ENCODE results near the gene FOCAD.

FOCAD gene

GRCh38 chr9:20729523-20729922 is 45.5 kb downstream of the FOCAD start:
- no peak for DNase-seq (ENCODE audit: low spot score)

DNA sequence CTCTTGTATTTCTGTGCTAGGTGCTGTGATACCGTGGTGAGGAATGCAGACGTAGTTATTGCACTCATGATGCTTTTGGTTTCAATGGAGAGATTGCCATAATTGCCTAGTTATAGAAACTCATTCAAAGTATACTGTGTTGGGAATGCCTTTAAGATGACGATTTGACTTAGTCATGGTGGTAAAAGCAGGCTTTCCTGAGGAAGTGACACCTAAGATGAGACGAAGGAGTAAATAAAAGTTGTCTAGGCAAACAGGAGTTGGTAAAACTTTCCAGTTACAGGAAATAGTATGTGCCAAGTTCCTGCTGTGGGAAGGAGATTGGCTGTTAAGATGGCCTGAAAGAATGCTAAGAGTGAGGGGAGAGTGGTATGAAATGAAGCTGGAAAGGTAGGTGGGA is 48.1 kb downstream of the FOCAD start:
- no peak for DNase-seq (ENCODE audit: low spot score)

DNA sequence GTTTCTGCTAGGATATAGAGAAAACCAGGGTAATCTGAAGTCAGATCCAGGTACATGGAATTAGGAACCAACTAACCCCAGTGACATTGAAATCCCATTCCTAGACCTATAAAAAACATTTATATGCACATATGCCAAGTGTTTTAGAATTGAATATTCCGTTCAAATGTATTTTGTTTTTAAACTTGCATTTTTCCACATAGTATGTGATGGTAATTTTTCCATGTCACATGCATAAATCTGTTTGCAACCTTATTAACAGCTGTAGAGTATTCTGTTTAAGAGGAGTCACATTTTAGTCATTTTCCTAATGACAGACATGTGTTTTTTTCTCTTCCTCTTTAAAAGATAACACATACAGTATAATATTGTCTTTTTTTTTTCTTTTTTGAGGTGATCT is 50.2 kb downstream of the FOCAD start:
- DNase-seq (ENCODE audit: low spot score): no peak

DNA sequence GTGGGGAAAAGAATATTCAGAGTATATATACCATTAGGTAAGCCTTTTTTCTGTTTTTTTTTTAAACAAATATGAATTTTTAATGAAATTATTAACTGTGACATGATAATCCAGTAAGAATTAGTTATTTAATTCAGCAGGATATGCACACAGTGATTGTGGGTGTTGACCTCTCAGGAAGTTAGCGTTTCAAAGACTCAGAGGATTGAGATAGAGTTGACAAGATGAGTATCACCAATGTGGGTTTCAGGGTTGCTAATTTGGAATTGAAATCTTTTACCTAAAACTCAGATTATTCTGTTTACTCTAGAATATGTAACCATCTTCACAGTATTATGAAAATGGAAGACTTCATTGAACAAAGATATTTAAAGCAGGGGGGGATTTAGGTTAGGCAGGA is 56.2 kb downstream of the FOCAD start:
- no peak for DNase-seq (ENCODE audit: low spot score)

GRCh38 chr9:20740929-20741582 is 57.0 kb downstream of the FOCAD start:
- DNase-seq (ENCODE audit: low spot score): no peak

DNA sequence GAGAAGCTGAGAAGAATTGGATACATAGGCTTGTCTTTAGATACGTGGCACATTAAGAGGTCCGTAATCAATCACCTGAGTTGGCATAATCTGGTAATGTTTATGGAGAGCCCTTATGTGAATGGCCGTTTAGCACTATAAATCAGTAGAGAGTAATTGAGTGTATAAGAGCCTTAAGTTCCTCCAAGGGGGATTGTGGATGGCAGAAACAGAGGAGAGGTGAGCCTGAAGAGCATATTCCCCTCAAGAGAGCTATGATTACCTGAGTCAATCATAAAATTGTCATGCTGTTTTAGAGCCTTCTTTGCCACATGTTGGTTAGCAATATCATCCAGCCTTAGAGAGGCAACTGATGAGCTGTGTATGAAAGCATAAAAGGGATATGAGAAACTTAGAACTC is 58.8 kb downstream of the FOCAD start:
- DNase-seq (ENCODE audit: low spot score): no peak

- no peak for DNase-seq (ENCODE audit: low spot score)
These were observed 60.1 kb downstream of the FOCAD start for GRCh38 chr9:20744036-20744630.

DNA sequence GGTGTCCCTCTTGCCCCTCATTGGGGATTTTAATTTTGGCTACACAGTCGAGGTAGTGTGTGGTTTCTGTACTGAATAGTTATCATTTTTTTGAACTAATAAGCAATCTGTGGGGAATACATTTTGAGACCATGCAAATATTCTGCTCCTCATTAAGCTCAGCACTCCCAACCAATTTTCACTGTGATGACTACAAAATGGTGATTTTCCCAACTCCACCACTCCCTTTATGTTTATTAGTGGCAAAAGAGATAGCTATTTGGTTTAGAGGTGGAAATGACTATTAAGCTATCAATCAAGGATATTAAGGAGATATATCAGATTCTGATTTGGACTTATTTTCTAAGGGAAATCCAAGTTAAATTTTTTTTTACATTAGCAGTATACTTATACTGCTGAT is 62.9 kb downstream of the FOCAD start:
- DNase-seq (ENCODE audit: low spot score): no peak

GRCh38 chr9:20749496-20750198 is 65.6 kb downstream of the FOCAD start:
- no peak for DNase-seq (ENCODE audit: low spot score)

DNA sequence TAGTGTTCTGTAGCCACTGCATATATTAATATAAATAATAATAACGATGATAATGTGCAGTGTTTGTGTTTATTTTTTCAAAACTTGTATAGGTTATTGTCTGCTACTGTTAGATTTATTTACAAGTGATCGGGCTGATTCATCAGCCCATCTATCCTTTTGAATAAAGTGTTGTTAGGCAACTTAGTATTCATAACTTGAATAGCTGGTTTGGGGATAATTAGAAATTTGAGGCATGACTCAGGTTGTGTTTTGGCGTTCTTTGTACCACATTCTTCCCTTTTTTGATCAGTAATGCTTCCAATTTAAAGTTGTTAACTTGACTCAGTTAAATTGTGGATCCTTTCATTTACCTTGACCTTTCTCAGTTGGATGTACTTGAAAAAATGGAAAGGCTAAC is 69.7 kb downstream of the FOCAD start:
- peak; percentile 43 for DNase-seq (ENCODE audit: low spot score)

GRCh38 chr9:20754556-20754955 is 70.5 kb downstream of the FOCAD start:
- DNase-seq (ENCODE audit: low spot score): peak; percentile 25

- no peak for DNase-seq (ENCODE audit: low spot score)
These were observed 76.3 kb downstream of the FOCAD start for GRCh38 chr9:20760246-20760891.

GRCh38 chr9:20770947-20771346 is 86.9 kb downstream of the FOCAD start:
- DNase-seq (ENCODE audit: low spot score): no peak

- DNase-seq (ENCODE audit: low spot score): peak; percentile 22
These were observed 87.7 kb downstream of the FOCAD start for GRCh38 chr9:20771729-20772128.

GRCh38 chr9:20775683-20776082 is 91.6 kb downstream of the FOCAD start:
- DNase-seq (ENCODE audit: low spot score): no peak

GRCh38 chr9:20781092-20781491 is 97.0 kb downstream of the FOCAD start:
- no peak for DNase-seq (ENCODE audit: low spot score)

DNA sequence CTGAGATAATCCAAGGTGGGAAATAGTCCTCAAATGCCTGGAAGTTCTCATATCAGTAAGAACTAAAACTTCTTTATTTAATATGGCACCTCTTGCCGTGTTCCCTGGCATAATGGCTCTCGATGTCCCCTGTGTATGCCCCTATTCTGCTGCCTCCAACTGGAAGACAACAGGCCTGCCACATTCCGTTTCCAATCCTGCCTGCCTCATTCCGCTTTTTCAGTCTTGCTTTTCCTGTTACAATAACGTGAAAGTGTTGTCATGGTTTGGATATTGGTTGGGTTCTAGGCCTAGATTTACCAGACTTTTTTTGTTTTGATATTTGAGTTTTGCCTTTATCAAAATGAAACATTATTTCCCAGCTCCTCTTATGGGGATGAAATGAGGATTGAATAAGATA is 98.2 kb downstream of the FOCAD start:
- no peak for DNase-seq (ENCODE audit: low spot score)

GRCh38 chr9:20783057-20784038 is 99.3 kb downstream of the FOCAD start:
- no peak for DNase-seq (ENCODE audit: low spot score)

DNA sequence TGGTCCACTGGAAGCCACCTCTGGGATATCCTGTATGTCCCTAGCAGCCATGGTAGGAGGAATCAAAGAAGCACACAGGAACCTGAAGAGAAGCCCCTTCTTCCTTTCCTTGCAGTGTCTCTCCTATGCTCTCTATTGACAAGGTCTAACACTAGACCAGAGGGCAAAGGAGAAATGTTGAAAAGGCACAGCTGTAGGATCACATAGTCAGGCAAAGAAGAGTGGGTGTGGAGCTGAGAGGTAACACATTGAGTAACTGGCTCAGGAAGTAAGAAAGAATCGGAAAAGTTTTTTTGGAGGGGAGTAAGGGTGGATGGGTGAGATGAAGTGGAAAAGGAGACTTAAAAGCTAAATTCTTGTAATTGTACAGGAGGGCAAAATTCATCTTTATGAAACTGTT is 100.1 kb downstream of the FOCAD start:
- DNase-seq (ENCODE audit: low spot score): no peak

DNA sequence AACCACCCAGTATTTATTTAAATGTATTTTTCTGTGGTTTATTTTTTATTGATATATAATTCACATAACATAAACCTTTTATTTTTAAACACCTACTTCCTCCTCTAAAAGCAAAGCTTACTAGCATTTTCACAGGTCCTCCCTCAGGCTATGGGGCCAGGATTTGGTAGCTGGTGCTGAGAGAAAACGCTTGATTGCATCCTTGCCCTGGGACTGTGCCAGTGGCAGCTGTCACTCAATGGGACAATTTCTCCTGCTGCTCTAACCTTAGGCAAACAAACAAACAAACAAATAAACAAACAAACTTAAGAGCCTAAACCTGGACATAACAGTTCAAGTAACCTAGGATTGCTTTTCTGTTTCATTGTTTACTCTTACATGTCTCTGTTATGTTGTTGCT is 102.7 kb downstream of the FOCAD start:
- no peak for DNase-seq (ENCODE audit: low spot score)

DNA sequence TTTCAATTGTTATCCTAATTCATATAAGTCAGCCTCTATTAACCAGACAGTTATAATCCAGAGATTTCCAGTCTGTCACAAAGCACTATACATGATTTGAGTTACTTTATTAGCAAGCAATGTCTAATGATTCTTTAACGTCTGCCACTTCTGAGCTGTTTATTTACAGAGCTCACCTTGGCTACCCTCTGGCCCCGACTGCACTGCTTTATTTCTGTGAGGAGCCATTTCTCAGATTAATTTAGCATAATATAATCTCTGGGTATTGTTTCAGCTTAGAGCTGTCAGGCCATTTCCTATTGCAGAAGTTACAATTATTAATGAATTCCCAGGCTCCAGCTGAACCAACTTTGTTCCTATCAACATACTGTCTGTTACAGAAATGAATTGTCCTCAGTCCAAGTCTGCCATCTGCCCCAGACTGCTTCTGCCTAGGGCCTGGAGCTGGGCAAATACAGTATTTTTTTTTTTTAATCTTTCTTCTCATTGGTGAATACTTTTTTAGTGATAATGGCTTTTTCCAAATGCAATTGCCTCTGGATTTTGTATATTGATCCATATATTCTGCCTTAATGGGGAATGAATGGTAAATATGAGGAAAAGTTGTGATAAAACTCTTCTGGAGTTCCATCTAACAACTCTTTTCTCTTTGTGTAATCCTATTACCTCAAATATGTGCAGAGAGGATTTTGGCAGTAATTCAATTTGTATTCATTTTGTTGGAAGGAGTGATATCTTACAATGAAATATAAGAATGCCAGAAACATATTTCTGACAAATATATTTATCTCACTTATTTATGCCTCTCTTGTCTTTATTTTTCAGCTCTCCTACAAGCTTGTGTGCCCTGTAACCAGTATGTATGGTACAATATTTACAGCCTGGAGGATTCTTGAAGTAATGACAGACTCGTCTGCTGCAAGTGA is 104.7 kb downstream of the FOCAD start:
- no peak for DNase-seq (ENCODE audit: low spot score)

Data from AG20443 (cell line).